ENCODE results near the gene SERTAD3.
"Not testable (repeated sequence)": the region's sequence is repeated elsewhere in the genome, so short reads cannot be mapped to it uniquely, and the experiment has no call there.

Gene SERTAD3

DNA sequence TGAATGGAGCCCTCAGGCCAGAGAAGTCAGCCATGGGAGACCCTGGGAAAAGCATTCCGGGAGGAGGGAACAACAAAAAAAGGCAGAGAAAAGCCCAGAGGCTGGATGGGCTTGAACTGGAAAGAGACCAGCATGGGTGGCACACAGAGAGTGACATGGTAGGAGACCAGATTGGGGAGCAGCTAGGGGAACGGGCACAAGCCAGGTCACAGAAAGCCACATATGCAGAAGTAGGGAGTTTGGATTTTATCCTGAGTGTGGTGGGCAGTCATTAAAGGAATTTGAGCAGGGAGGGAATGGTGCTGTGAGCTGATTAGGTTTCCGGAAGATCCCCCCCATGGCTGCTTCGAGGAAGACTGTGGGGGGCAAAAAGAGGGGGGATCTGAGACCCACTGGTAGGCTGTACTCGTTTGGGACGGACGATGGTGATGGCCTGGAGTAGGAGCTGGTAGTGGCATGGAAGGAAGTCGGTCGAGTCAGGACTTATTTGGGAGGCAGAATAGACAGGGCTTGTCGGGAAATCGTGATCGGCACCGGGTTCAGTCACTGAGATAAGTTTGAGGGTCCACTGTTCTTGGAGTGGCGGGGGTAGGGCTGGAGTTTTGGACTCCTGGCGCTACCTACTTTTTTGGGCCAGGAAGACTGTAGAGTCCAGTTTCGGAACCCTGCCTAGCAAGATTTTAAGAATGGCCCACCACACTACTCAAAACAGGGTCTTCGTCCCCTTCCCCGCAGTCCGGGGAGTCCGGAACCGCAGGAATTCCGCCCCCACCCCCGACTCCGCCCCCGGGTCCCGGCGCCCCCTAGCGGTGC lies 19.3 kb downstream of the SERTAD3 start:
- no peak for DNase-seq

DNA sequence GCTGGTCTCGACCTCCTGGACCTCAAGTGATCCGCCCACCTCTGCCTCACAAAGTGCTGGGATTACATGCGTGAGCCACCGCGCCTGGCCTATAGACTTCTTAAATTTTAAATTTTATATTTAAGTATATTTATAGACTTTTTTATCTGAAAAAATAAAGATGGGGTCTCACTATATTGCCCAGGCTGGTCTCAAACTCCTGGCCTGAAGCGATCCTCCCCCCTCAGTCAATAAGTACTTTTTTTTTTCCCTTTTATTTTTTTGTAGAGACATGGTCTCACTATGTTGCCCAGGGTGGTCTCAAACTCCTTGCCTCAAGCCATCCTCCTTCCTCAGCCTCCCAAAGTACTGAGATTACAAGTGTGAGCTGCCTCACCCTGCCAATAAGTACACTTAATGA lies 20.2 kb downstream of the SERTAD3 start:
- no peak for DNase-seq

DNA sequence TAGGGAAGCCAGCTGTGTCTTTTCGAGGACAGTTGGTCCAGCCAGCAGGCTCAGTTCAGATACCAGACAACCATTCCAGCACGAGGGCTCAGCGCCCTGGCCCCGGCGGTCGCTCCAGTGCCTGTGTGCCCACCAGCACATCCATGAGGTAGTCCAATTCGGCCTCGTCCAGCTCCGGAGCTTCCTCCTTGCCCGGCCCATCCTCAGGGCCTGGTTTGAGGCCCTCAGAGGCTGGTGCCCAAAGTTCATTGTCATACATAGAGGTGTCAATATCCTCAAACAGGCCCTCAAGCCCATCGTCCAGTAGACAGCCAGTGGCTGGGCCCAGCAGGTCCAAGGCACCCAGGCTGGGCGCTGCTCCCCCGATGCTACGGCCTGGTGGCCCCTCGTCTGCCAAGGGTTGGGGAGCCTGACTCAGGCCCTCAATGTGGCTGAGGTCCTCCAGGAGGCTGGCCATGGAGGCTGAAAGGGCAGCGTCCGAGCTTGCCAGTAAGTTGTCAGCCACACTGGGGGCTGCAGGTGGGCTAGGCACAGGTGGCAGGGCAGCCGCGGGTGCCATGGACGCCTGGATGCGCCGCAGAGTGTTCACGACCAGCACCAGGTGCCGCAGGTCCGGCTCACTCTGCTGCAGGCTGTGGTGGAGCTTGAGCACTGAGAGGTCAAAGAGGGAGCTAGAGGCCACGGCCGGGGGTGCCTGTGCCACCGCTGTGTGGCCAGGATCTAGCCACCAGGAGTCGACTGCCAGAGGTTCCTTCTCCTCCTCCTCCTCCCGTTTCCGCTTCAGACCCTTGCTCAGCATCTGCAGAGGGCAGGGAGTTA lies 21.2 kb downstream of the SERTAD3 start:
- DNase-seq: no peak

DNA sequence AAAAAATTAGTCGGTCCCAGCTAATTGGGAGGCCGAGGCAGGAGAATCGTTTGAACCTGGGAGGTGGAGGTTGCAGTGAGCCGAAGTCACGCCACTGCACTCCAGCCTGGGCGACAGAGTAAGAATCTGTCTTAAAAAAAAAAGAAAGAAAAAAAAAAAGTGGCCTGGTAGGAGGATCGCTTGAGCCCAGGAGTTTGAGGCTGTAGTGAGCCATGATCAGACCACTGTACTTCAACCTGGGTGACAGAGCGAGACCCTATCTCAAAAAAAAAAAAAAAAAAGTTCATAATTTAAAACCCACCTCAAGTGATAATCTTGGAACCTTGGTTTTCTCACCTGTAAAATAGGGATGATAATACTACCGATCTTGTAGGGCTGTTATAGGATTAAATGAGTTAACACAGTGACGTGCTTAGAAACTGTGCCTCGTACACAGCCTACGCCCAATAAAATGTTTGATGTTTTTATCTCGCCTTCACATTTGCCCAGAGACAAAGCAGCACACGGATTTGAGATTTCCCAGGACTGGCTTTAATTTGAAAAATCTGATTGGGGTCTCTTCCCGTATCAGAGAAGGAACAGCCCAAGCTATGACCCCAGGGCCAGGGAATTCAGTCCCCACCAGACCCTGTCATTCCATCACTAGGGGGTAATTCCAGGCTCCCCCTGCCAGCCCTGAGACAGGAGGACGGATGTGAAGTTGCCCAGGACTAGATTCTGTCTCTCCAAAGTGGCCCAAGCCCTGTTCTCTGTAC lies 22.0 kb downstream of the SERTAD3 start:
- no peak for DNase-seq

- DNase-seq: peak; percentile 80
Observed at GRCh38 chr19:40420766-40421765, 23.1 kb downstream of the SERTAD3 start.

DNA sequence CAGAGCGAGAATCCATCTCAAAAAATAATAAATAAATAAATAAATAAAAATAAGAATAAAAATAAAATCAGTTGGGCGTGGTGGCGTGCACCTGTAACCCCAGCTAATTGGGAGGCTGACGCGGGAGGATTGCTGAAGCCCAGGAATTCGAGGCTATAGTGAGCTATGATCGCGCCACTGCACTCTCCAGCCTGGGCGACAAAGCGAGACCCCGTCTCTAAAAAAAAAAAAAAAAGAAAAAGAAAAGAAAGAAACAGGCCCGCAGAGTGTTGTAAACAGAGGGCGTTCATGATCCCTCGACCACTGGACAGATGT lies 23.7 kb downstream of the SERTAD3 start:
- no peak for DNase-seq

- no peak for DNase-seq
Observed at GRCh38 chr19:40419780-40420179, 24.4 kb downstream of the SERTAD3 start.

DNA sequence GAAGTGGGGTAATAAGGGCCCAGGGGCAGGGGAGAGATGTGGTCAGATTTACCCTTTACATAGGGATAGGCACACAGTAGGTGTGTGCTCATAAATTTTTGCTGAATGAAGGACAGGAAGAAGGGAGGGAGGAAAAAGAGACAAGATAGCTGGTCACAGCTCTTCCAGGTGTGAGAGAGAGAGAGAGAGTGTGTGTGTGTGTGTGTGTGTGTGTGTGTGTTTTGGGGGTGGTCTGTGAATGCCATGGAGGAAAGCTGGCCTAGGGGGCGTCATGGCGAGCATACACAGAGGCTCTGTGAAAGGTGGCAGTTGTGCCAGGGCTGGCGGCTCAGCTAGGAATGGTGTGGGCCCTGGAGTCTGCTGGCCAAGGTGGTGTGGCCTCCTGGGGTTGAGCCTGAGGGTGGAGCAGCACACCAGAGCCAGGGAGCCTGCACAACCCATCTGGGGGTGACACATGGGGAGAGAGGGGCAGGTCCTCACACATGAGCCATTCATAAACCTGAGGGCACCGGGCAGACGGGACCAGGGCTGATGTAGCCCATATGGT lies 25.0 kb downstream of the SERTAD3 start:
- no peak for DNase-seq

DNA sequence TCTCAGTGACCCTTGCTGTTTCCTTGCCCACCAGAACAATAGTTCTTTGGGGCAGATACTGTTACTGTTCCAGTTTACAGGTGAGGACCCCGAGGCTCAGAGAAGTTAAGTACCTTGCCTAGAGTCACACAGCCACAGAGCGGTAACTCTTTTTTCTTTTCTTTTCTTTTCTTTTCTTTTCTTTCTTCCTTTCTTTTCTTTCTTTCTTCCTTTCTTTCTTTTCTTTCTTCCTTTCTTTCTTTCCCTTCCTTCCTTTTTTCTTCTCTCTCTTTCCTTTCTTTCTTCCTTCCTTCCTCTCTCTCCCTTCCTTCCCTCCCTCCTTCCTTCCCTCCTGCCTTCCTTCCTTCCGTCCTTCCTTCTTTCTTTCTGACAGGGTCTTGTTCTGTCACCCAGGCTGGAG lies 26.1 kb downstream of the SERTAD3 start:
- DNase-seq: no peak

DNA sequence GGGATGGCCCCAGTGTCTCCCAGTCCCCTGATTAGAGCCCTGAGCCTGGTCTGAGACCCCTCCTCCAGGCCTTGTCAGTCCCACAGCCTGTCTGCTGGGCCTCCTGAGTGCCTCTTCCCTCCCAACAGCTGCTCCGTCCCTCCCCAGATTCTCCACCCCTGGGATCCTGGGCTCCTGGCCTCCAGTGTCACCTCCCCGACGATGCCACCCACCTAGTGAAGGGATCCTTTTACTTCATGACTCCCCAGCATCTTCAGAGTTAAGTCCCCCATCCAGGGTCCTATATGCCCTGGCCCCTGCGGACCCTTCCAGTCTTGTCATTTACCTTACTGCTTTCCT lies 26.5 kb downstream of the SERTAD3 start:
- DNase-seq: no peak

GRCh38 chr19:40416918-40417642 lies 27.1 kb downstream of the SERTAD3 start:
- peak; percentile 32 for DNase-seq

DNA sequence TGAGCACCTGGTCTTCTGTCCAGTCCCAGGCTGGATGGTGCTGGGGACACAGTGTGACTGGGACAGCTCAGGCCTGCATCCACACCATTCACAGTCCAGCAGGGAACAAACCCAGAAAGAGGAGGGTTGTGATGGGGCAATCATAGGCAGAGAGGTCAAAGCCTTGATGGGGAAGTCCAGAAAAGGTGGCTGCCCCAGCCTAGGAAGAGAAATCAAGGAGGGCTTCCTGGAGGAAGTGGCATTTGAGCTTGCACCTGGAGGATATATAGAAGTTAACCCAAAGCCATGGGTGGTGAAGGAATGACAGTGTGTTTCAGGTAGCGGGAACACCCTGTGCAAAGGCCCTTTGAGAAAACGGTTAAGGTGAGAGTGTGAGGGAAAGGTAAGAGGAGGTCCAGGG lies 28.4 kb downstream of the SERTAD3 start:
- DNase-seq: no peak

GRCh38 chr19:40414542-40415535 lies 29.3 kb downstream of the SERTAD3 start:
- DNase-seq: no peak

DNA sequence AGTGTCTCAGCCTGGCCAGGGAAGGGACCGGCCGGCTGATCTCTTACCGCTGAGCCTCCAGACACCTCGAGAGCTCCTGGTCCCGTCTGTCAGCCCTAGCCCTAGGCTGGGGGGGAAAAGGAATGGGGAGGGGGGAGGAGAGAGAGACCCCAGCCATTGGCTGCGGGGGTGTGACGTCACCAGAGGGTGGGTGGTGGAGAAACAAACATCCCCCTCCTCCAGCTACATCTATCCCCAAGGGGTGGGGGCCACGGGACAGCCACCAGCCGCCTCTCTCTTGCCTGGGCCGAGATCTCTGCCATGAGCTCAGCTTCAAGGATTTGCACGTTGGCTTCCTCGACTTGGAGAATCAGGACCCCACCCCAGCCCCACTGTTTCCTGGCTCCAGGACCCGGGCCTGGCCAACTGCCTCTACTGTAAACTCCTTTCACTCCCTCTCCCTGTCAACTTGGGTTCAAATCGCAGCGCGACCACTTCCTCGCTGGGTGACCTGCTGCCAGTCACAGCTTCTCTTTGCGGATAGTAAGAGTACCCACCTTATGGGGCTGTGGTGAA lies 30.8 kb downstream of the SERTAD3 start, which contains the start of gene PRX:
PRX (minus strand) TSS at position 88 of the 555 bp plus-strand sequence. CDS start 5,446 bp downstream, outside the sequence.
- DNase-seq: no peak

DNA sequence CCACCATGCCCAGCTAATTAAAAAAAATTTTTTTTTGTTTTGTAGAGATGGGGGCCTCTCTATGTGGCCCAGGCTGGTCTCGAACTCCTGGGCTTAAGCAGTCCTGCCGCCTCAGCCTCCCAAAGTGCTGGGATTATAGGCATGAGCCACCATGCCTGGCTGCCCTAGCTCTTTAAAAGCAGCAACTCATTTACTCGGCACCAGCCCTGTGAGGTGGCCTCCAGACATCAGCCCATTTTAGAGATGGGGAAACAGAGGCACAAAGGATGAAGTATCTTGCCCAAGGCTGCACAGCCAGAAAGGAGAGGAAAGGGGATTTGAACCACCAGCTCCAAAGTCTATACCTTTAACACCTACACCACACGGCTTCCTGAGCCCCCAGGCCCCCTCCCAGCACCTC lies 31.3 kb downstream of the SERTAD3 start:
- DNase-seq: no peak

DNA sequence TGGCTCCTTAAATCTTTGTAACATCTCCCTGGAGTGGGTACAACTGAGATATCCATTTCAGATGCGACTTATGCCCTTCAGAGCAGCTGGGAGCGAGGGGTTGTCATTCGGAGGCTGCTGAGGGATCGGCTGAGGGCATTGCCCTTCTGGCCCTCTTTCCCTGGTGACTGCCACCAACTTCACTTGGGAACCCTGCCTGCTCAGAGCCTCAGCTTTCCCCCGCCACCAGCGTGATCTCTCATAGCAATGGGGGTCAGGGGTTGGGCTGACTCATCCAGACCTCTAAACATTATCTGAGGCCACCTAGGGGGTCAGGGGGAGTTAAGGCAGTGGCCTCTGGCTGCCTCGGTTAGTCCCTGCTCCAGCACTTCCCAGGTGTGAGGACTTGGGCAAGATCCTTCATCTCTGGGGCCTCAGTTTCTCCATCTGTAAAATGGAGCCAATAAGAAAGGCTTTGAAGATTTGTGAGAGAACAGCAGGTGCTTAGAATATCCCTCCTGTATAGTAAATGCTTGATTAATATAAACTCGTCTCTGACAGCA lies 32.1 kb downstream of the SERTAD3 start:
- no peak for DNase-seq

- DNase-seq: no peak
Observed at GRCh38 chr19:40411125-40411842, 32.9 kb downstream of the SERTAD3 start.

- no peak for DNase-seq
Observed at GRCh38 chr19:40410030-40410389, 34.1 kb downstream of the SERTAD3 start.

DNA sequence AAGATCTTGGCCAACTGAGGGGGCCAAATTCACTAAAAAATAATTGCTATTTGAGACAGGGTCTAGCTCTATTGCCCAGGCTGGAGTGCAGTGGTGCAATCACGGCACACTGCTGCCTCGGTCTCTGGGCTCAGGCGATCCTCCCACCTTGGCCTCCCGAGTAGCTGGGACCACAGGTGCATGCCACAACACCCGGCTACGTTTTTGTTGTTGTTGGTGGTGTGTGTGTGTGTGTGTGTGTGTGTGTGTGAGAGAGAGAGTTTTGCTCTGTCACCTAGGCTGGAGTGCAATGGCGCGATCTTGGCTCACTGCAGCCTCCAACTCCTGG lies 35.6 kb downstream of the SERTAD3 start:
- DNase-seq: not testable (repeated sequence)

All from activated CD4-positive, alpha-beta T cell treated with anti-CD3 and anti-CD28 coated beads, Interleukin-2, amount 50 U/mL, for 16 hours (primary cell).